IPS-18c (cell line): Measurements from ENCODE around the gene PDXP.
"Not testable (repeated sequence)": the region's sequence is repeated elsewhere in the genome, so short reads cannot be mapped to it uniquely, and the experiment has no call there.

Experiments
- H3K4me3 ChIP-seq: 2 replicates; pipeline ENCODE4 v1.7.0; 2013; ENCODE audit warnings: low read depth, mild to moderate bottlenecking, low read length, moderate library complexity; ENCODE audit not compliant: insufficient read depth
- H3K9me3 ChIP-seq: one replicate; pipeline ENCODE4 v1.6.1; 2013; ENCODE audit warnings: mild to moderate bottlenecking, low read length, moderate library complexity; ENCODE audit not compliant: control insufficient read depth, insufficient read depth

The PDXP gene

GRCh38 chr22:37658133-37659065 lies at the start of gene PDXP:
Gene PDXP, plus strand, starts transcription at chr22:37658723. Its CDS starts 60 bp downstream, at chr22:37658783.
- Histone ChIP-seq H3K9me3 (no peaks in the 10 kb centered on the region), H3K4me3 (peak within 1 kb of the TSS; percentile 81)

GRCh38 chr22:37609240-37610152 lies 49.0 kb upstream of the PDXP start:
- peak overlapping the region; percentile 87 for H3K4me3 ChIP-seq
- H3K9me3 ChIP-seq, result no peaks in the 10 kb centered on the region

- H3K9me3 ChIP-seq, result not testable (repeated sequence)
- peak overlapping the region; percentile 87; the same call in 1 of the 2 replicates for H3K4me3 ChIP-seq
These were observed 48.4 kb upstream of the PDXP start for GRCh38 chr22:37610153-37610475.

GRCh38 chr22:37610480-37611129 lies 47.9 kb upstream of the PDXP start:
- H3K4me3 ChIP-seq, result 0 out of 2 replicates have a peak overlapping the region, but pooled peaks have one; percentile 24
- no peaks in the 10 kb centered on the region for H3K9me3 ChIP-seq

GRCh38 chr22:37611207-37611606 lies 47.3 kb upstream of the PDXP start:
- Histone ChIP-seq H3K9me3 (no peaks in the 10 kb centered on the region), H3K4me3 (no peak overlapping the region)

GRCh38 chr22:37616201-37617083 lies 42.1 kb upstream of the PDXP start:
- no peak overlapping the region for H3K4me3 ChIP-seq
- H3K9me3 ChIP-seq, result no peaks in the 10 kb centered on the region

- no peak overlapping the region for H3K4me3 ChIP-seq
- no peaks in the 10 kb centered on the region for H3K9me3 ChIP-seq
These were observed 41.1 kb upstream of the PDXP start for GRCh38 chr22:37617431-37617830.

- H3K4me3 ChIP-seq, result no peak overlapping the region
These were observed 40.4 kb upstream of the PDXP start for GRCh38 chr22:37618072-37618656.

GRCh38 chr22:37618674-37619073 lies 39.8 kb upstream of the PDXP start:
- Histone ChIP-seq H3K4me3 (no peak overlapping the region), H3K9me3 (no peaks in the 10 kb centered on the region)

More at GRCh38 chr22:37618072-37618656, 40.4 kb upstream of the PDXP start:
- no peaks in the 10 kb centered on the region for H3K9me3 ChIP-seq

- H3K4me3 ChIP-seq, result no peak overlapping the region
These were observed 38.5 kb upstream of the PDXP start for GRCh38 chr22:37619991-37620390.

GRCh38 chr22:37621352-37621860 lies 37.1 kb upstream of the PDXP start:
- H3K9me3 ChIP-seq, result no peaks in the 10 kb centered on the region
- H3K4me3 ChIP-seq, result no peak overlapping the region

More at GRCh38 chr22:37619991-37620390, 38.5 kb upstream of the PDXP start:
- H3K9me3 ChIP-seq, result no peaks in the 10 kb centered on the region

GRCh38 chr22:37623075-37624016 lies 35.2 kb upstream of the PDXP start:
- Histone ChIP-seq H3K4me3 (no peak overlapping the region), H3K9me3 (no peaks in the 10 kb centered on the region)

GRCh38 chr22:37624017-37624365 lies 34.5 kb upstream of the PDXP start:
- no peaks in the 10 kb centered on the region for H3K9me3 ChIP-seq
- no peak overlapping the region for H3K4me3 ChIP-seq

GRCh38 chr22:37624876-37625275 lies 33.6 kb upstream of the PDXP start:
- no peaks in the 10 kb centered on the region for H3K9me3 ChIP-seq
- no peak overlapping the region for H3K4me3 ChIP-seq

GRCh38 chr22:37625737-37626136 lies 32.8 kb upstream of the PDXP start:
- Histone ChIP-seq H3K4me3 (no peak overlapping the region), H3K9me3 (no peaks in the 10 kb centered on the region)
